Astrocyte (in vitro differentiated cells and primary cell): ENCODE results near the gene BEST3. TPM values are rescaled to one million over a fixed set of nuclear protein-coding genes. Genes with fewer than 3 reads are reported as not detected.

Experiments
- DNase-seq: peaks from one replicate; pipeline ENCODE4 v3.0.0-alpha.2; 2010; ENCODE audit warnings: low read depth
- FAIRE-seq: peaks from 2 replicates; lab custom pipeline; 2011; peaks lifted over from hg19 to GRCh38; lab: Jason Lieb, UNC
- H2AFZ ChIP-seq: 2 replicates; pipeline ENCODE4 v1.6.0; 2012; ENCODE audit warnings: low read depth, low read length, inconsistent platforms
- H3K27ac ChIP-seq: 2 replicates; pipeline ENCODE4 v1.5.1; 2011; ENCODE audit warnings: low read depth, low read length, inconsistent platforms
- H3K27me3 ChIP-seq: 2 replicates; pipeline ENCODE4 v1.6.0; 2011; ENCODE audit warnings: low read length, inconsistent platforms; ENCODE audit not compliant: insufficient read depth
- H3K36me3 ChIP-seq: 2 replicates; pipeline ENCODE4 v1.5.1; 2011; ENCODE audit warnings: low read length, inconsistent platforms; ENCODE audit not compliant: insufficient read depth
- H3K4me1 ChIP-seq: 2 replicates; pipeline ENCODE4 v1.5.1; 2011; ENCODE audit warnings: low read length, inconsistent platforms; ENCODE audit not compliant: insufficient read depth
- H3K4me2 ChIP-seq: 2 replicates; pipeline ENCODE4 v1.6.0; 2012; ENCODE audit warnings: low read length, inconsistent platforms
- H3K4me3 ChIP-seq: 2 replicates; pipeline ENCODE4 v1.5.1; 2011; ENCODE audit warnings: low read depth, mild to moderate bottlenecking, low read length, inconsistent platforms; ENCODE audit not compliant: insufficient read depth
- H3K79me2 ChIP-seq: 2 replicates; pipeline ENCODE4 v1.6.0; 2012; ENCODE audit warnings: mild to moderate bottlenecking, low read length, inconsistent platforms; ENCODE audit not compliant: insufficient read depth
- H3K9ac ChIP-seq: 2 replicates; pipeline ENCODE4 v1.6.0; 2012; ENCODE audit warnings: mild to moderate bottlenecking, low read length, inconsistent platforms
- H3K9me3 ChIP-seq: 2 replicates; pipeline ENCODE4 v1.5.1; 2012; ENCODE audit warnings: low read depth, mild to moderate bottlenecking, low read length, inconsistent platforms; ENCODE audit not compliant: insufficient read depth
- H4K20me1 ChIP-seq: 2 replicates; pipeline ENCODE4 v1.6.0; 2012; ENCODE audit warnings: low read length, inconsistent platforms; ENCODE audit not compliant: insufficient read depth
- H3K27ac Mint-ChIP-seq: one replicate; pipeline ENCODE4 v1.8.0; 2021; ENCODE audit warnings: mild to moderate bottlenecking, mixed read lengths; ENCODE audit not compliant: unreplicated experiment
- H3K27me3 Mint-ChIP-seq: one replicate; pipeline ENCODE4 v1.8.0; 2021; ENCODE audit warnings: low read depth, mixed read lengths; ENCODE audit not compliant: unreplicated experiment
- H3K36me3 Mint-ChIP-seq: one replicate; pipeline ENCODE4 v1.8.0; 2021; ENCODE audit warnings: low read depth, mixed read lengths; ENCODE audit not compliant: unreplicated experiment
- H3K4me1 Mint-ChIP-seq: one replicate; pipeline ENCODE4 v1.8.0; 2021; ENCODE audit warnings: low read depth, mixed read lengths; ENCODE audit not compliant: unreplicated experiment
- H3K4me3 Mint-ChIP-seq: one replicate; pipeline ENCODE4 v1.8.0; 2021; ENCODE audit warnings: mild to moderate bottlenecking, moderate library complexity, mixed read lengths; ENCODE audit not compliant: unreplicated experiment
- H3K9me3 Mint-ChIP-seq: one replicate; pipeline ENCODE4 v1.8.0; 2021; ENCODE audit warnings: mild to moderate bottlenecking, mixed read lengths; ENCODE audit not compliant: unreplicated experiment
- EZH2 ChIP-seq: IDR thresholded peaks from 2 replicates; pipeline ENCODE4 v1.6.1; 2012; ENCODE audit warnings: mild to moderate bottlenecking, low read length, inconsistent platforms; ENCODE audit not compliant: insufficient read depth
- total RNA-seq: library from RNA; stranded (reverse); gene quantifications from 2 replicates; pipeline ENCODE4 v1.2.1, GENCODE V29; 2021
- TF ChIP-seq, protein P1 (sequence below): IDR thresholded peaks from 2 replicates; pipeline ENCODE4 v1.5.1; 2011; ENCODE audit warnings: low read depth, mild to moderate bottlenecking, inconsistent platforms, low read length, moderate library complexity; ENCODE audit not compliant: insufficient read depth

BEST3 gene
- total RNA-seq, 1 donor from 2014 or later = 1.2 TPM

DNA sequence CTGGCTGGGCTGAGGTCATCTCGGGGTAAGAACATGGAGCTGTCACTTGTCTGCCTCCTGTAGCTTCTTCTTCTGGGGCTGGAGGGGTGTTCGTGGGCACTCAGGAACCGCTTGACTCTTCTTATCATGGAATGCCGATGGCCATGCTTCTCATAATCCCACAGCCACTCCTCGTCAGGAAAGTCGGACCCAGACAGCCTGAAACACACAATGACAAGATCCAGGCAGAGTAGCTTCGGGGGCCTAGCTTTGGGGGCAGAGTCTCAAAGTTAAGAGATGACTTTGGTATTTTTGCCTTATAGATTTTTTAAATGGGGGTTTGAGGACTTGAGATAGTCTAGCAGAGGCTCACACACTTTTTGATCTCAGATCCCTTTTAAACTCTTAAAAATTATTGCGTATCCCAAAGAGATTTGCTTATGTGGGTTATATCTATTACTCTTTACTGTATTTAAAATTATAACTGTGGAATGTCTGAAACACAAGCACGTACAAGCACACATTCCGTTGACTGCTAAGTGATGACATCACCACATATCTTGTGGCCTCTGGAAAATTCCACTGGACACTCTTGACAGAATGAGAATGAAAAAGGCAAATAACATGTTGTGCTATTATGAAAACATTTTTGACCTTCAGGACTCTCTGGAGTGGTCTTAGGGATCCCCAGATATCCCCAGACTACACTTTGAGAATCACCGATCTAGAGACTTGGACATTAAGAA, 43.3 kb downstream of the BEST3 start:
- no peaks in the 10 kb centered on the region for H3K9me3 ChIP-seq
- H3K4me2 ChIP-seq = peak overlapping the region; percentile 53
- H3K27ac Mint-ChIP-seq = peak overlapping the region; percentile 100
- peak overlapping the region; percentile 64 for H2AFZ ChIP-seq
- H3K27ac ChIP-seq = peak overlapping the region; percentile 92
- no peaks in the 10 kb centered on the region for H4K20me1 ChIP-seq
- H3K4me1 Mint-ChIP-seq = peaks cover 33% of the 10 kb centered on the region
- no peaks in the 10 kb centered on the region for H3K36me3 ChIP-seq
- H3K9ac ChIP-seq = peak overlapping the region; percentile 67
- FAIRE-seq (peak; percentile 54), DNase-seq (peak; percentile 93)
- peaks cover 24% of the 10 kb centered on the region for H3K4me1 ChIP-seq
- H3K79me2 ChIP-seq = no peaks in the 10 kb centered on the region
- peaks cover 4% of the 10 kb centered on the region for H3K9me3 Mint-ChIP-seq
- TF ChIP-seq EZH2 = no peak
- TF ChIP-seq, protein P1, sequence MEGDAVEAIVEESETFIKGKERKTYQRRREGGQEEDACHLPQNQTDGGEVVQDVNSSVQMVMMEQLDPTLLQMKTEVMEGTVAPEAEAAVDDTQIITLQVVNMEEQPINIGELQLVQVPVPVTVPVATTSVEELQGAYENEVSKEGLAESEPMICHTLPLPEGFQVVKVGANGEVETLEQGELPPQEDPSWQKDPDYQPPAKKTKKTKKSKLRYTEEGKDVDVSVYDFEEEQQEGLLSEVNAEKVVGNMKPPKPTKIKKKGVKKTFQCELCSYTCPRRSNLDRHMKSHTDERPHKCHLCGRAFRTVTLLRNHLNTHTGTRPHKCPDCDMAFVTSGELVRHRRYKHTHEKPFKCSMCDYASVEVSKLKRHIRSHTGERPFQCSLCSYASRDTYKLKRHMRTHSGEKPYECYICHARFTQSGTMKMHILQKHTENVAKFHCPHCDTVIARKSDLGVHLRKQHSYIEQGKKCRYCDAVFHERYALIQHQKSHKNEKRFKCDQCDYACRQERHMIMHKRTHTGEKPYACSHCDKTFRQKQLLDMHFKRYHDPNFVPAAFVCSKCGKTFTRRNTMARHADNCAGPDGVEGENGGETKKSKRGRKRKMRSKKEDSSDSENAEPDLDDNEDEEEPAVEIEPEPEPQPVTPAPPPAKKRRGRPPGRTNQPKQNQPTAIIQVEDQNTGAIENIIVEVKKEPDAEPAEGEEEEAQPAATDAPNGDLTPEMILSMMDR = no peak
- H3K27me3 Mint-ChIP-seq = no peaks in the 10 kb centered on the region
- peaks cover 2% of the 10 kb centered on the region for H3K36me3 Mint-ChIP-seq
- H3K4me3 Mint-ChIP-seq = peak overlapping the region; percentile 73
- H3K4me3 ChIP-seq = no peak overlapping the region
- H3K27me3 ChIP-seq = no peaks in the 10 kb centered on the region

DNA sequence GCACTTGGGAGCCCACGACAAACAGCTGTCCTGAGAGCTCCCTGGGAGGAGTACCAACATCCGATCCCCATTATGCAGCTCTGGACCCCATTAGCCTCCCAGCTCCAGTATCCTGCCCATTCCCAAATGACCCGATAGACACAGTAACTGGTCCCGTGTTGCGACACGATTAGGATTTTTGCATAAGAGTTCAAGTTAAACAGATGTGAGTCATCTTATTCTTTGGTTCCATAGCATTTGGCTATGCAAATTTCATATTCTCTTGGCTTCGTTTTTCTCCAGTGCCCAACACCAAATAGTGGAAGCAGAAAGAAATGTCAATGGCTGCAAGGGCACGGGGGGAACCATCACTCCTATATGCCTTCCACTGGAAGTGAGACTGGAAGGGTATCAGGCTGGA, 45.4 kb downstream of the BEST3 start:
- peaks cover 2% of the 10 kb centered on the region for H3K9me3 Mint-ChIP-seq
- FAIRE-seq (no peak), DNase-seq (no peak)
- H3K27ac Mint-ChIP-seq = peak overlapping the region; percentile 70
- TF ChIP-seq, protein P1 = no peak
- no peak for TF ChIP-seq EZH2
- peaks cover 45% of the 10 kb centered on the region for H3K4me1 Mint-ChIP-seq
- no peaks in the 10 kb centered on the region for H3K27me3 Mint-ChIP-seq
- Histone ChIP-seq H3K4me1 (peaks cover 24% of the 10 kb centered on the region), H3K9ac (no peak overlapping the region), H3K27me3 (no peaks in the 10 kb centered on the region), H3K4me2 (no peak overlapping the region), H4K20me1 (no peaks in the 10 kb centered on the region), H3K79me2 (no peaks in the 10 kb centered on the region), H3K9me3 (no peaks in the 10 kb centered on the region), H3K36me3 (no peaks in the 10 kb centered on the region), H3K27ac (no peak overlapping the region), H2AFZ (no peak overlapping the region), H3K4me3 (no peak overlapping the region)
- H3K4me3 Mint-ChIP-seq = no peak overlapping the region
- H3K36me3 Mint-ChIP-seq = peaks cover 2% of the 10 kb centered on the region

DNA sequence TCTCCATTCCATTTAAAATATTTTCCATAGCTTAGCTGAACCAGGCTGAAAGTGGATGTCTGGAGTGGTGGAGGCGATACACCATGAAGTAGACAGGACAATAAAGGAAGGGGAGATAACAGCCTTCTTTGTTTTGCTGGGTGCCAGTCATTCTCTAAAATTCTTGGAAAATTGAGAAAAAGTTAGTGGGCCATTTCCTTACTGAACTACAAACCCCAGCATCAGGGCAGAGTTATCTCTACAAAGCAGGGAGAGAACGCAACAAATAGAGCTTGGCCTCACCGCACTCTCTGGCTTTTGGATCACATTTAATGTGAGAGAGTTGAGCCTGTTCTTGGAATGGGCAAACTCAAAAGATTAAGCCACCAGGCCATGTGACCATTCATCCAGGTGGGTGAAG, 47.2 kb downstream of the BEST3 start:
- Histone ChIP-seq H3K9ac (no peak overlapping the region), H4K20me1 (no peaks in the 10 kb centered on the region), H3K27me3 (no peaks in the 10 kb centered on the region), H3K4me2 (no peak overlapping the region), H3K27ac (no peak overlapping the region), H3K4me3 (no peak overlapping the region), H3K4me1 (peaks cover 16% of the 10 kb centered on the region), H3K9me3 (no peaks in the 10 kb centered on the region), H2AFZ (no peak overlapping the region), H3K79me2 (no peaks in the 10 kb centered on the region), H3K36me3 (no peaks in the 10 kb centered on the region)
- no peaks in the 10 kb centered on the region for H3K27me3 Mint-ChIP-seq
- peaks cover 2% of the 10 kb centered on the region for H3K36me3 Mint-ChIP-seq
- peaks cover 44% of the 10 kb centered on the region for H3K4me1 Mint-ChIP-seq
- FAIRE-seq = no peak
- H3K4me3 Mint-ChIP-seq = no peak overlapping the region
- peaks cover 2% of the 10 kb centered on the region for H3K9me3 Mint-ChIP-seq
- no peak for DNase-seq
- TF ChIP-seq, protein P1 = no peak
- TF ChIP-seq EZH2 = no peak
- no peak overlapping the region for H3K27ac Mint-ChIP-seq
